NCI-H510A (cell line): Measurements from ENCODE around the gene KIF5C.

Source experiments
- DNase-seq: peaks from one replicate; lab custom pipeline; 2025; lab: John Stamatoyannopoulos, UW

Gene KIF5C

GRCh38 chr2:149018981-149019380 is 144.0 kb downstream of the KIF5C start:
- no peak for DNase-seq

- peak; percentile 29 for DNase-seq
These were observed 144.7 kb downstream of the KIF5C start for GRCh38 chr2:149019768-149020167.

DNA sequence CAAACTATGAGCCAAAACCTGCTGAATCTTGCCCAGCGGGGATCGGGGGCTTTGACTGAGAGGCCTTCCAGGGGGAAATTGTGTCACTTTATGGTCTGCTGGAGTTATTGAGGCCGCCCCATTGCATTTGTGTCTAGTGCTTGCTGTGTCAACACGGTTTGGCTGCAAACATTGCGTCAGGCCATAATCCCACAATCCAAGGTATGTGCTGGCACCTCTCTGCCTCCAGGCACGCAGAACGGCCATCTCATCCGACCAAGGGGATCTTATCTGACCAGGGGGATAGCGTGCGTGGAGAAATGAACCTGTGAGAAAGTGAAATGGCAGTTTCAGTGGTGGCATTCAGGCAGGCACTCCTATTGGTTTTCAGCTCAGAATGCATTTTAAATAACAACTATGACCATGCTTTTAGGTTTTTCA is 145.4 kb downstream of the KIF5C start:
- peak; percentile 8 for DNase-seq

DNA sequence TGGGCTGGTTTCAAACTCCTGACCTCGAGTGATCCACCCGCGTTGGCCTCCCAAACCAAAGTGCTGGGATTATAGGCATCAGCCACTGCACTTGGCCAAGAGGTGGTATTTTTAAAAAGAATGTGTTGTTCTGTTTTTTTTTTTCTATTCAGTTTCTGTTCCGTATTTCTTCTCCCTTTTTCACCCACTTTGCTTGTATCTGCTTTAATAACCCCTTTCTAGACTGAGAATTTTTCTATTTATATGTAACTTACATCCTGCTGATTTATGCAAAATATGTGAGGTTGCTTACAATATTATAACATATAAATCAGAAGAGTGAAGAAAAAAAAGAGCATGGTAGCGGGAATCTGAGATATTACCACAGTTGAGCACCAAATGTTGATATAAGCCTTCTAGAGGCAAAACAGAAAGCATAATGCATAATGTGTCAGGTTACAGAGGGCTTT is 146.3 kb downstream of the KIF5C start:
- DNase-seq = no peak

DNA sequence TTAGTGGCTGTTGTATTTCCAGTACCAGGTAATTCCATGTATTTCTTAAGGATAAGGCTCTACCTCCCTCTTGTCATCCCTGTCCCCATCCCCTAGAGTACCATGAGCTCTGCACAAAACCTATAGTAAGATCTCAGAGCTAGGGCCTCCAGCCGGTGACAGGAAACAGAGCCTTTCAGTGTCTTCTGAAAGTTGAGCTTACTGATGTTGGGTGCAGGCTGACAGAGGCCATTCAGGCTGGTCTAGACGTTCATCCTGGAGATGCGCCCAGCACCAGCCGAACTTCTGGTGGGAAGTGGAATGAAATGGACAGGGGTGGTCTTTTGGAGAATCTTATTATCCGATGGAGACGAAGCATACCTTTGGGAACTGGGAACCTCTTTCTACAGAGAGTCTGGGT is 146.7 kb downstream of the KIF5C start:
- DNase-seq = no peak

- no peak for DNase-seq
These were observed 148.1 kb downstream of the KIF5C start for GRCh38 chr2:149023091-149023490.

- DNase-seq = no peak
These were observed 152.7 kb downstream of the KIF5C start for GRCh38 chr2:149027590-149028250.

DNA sequence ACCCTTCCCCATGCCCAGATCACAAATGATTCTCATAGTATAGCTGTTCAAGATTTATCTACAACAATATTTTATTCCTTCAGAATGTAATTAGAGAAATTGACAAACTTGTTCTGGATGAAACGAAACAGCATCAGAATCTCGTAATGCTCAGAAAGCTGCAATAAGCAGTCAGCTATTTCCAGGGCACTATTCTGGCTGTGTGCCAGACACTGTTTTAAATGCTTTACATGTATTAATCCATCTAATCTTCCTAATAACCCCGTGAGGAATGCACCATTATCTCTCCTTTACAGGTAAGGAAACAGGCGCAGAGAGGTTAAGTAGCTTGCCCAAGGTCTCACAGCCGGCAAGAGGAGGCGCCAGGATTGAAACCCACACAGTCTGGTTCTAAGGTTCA is 153.3 kb downstream of the KIF5C start:
- DNase-seq = no peak

- DNase-seq = no peak
These were observed 153.9 kb downstream of the KIF5C start for GRCh38 chr2:149028891-149029290.

GRCh38 chr2:149029307-149029965 is 154.4 kb downstream of the KIF5C start:
- no peak for DNase-seq

DNA sequence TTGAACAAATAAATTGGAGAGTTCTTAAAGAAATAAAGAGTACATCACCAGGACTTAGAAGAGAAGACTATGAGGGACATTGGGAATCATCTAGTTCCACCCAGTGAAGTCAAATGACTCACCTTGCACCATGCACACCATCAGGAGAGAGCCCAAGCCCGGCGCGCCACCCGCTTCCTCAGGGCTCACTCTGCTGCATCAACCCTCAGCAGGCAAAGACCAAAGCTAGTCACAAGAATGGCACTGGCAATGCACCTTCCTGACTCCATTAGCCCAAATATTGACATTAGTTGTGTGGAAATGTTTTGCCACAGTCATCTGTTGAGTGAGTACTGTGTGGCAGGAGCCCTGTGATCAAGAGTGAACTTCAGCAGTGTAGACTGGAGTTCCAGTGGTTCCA is 156.4 kb downstream of the KIF5C start:
- no peak for DNase-seq

DNA sequence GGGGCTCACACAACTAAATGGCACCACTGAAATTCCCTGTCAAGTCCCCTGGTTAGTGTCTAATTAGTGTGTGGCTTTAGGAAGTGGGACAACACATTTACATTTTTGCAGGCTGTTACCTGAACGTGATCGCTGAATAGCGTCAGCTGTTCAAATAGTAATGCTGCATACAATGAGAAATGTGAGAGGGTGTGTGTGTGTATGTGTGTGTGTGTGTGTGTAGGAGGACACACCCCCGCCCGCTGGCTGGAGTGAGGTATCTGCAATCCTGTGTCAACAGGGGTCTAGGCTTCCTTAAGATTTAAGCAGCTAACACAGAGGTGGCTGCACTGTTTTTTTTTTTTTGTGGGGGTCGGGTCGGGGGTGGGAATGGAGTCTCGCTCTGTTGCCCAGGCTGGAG is 158.7 kb downstream of the KIF5C start:
- DNase-seq = peak; percentile 64

GRCh38 chr2:149034406-149034805 is 159.4 kb downstream of the KIF5C start:
- no peak for DNase-seq

- DNase-seq = no peak
These were observed 161.7 kb downstream of the KIF5C start for GRCh38 chr2:149036507-149037293.

DNA sequence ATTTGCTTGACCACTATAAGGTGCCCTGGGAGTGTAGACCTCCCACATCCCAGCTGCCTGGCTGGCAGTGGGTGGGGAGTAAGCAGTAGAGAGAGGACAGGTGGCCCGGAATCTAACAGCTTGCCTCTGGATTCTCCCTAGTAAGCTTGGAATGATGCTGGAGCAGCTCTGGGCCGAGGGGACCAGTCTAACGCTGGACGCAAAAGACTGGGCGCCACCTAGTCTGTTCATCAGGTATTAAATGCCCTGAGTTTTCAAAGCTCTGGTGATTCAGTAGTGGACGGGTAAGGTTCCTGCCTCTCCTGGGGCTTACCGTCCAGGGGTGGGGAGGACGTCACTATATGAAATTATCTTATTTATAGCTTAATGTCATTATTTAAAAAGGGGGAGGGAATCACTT is 162.8 kb downstream of the KIF5C start:
- DNase-seq = no peak

DNA sequence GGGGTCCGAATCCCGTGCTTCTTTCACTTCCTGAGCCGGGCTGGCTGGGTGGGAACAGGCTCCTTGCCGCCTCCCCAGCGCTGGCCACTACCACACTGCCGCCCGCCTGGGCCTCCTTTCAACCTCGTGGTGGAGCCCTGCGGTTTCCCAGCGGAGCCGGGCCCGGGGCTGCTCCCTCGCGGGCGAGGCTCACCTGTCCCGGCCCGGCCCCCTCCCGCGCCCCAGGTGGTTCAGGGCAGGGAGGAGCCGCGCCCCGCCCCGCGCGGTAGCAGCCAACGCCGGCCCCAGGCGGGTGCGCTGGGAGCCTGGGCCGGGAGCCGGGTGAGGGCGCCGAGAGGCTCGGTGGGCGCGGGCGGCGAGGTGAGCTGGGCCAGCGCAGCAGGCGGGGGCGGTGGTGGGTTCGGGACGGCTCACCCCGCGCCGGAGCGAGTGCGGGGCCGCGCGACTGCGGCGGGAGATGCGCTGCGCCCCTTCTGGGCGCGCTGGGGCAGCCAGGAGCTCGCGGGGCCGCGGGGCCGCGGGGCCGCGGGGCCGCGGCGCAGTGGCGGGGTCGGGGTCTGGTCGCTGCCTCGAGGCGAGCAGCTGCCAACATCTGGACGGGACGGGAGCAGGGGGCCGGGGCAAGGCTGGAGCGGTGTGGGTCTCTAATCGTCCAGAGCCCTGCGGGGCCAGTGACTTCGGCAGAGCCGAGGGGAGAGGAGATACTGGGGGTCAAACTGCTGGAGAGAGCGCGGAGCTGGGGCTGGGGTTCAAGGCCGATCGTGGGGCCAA is 163.6 kb downstream of the KIF5C start, which contains the start of gene LYPD6B:
Gene LYPD6B (plus strand): TSS at position 258 of the 771 bp plus-strand sequence. CDS start 92,250 bp downstream, outside the sequence.
- DNase-seq = peak; percentile 67

GRCh38 chr2:149039213-149039724 is 164.2 kb downstream of the KIF5C start:
- no peak for DNase-seq

DNA sequence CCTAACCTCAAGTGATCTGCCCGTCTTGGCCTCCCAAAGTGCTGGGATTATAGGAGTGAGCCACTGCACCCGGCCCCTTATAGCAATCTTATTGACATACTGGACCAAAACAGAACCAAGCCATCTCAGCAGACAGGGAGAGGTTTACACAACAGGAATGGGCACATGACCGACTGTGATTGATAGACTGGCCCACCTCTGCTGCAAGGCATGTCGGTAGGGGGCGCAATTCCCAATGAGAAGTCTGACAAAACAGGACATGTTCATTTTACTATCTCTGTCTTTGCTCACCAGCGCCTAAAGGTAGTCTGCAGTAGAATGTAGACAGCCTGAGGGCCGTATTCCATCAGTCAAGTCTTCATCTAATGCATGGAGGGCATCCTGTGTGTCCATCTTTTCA is 165.4 kb downstream of the KIF5C start:
- DNase-seq = no peak

DNA sequence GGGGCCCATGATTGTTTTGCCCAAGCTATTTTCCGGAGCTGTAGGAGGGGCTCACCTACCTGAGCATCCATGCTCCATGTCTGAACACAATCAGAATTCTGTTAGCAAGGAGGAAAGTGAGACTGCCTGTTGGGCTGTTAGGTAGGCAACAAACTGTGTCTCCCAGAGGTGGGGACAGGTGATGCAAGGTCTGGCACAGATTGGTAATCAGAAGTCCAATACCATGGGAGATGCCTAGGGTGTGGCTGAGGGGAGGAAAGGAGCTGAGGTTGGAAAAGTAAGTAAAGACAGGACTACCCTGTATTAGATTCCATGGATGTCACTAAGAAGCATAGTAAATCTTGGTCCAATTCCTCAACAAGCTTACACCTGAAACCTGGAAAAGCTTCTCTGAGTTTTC is 166.5 kb downstream of the KIF5C start:
- no peak for DNase-seq

DNA sequence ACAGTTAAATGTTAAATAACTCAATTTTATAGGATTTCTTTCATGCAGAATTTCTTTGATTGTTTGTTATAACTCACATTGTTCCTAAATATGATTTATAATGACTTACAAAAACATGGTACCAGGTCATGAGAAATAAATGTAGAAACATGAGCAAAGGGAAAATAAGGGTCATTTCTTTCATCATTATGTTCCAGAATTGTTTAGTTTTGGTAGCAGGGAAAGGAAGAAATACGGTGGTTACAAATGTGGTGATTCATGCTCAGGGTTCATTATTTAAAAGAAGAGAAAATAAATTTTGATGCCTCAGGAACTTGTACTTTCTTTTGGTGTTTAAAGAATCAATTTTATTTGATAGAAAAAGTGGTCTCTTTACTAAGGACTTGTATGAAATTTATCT is 167.9 kb downstream of the KIF5C start:
- no peak for DNase-seq

DNA sequence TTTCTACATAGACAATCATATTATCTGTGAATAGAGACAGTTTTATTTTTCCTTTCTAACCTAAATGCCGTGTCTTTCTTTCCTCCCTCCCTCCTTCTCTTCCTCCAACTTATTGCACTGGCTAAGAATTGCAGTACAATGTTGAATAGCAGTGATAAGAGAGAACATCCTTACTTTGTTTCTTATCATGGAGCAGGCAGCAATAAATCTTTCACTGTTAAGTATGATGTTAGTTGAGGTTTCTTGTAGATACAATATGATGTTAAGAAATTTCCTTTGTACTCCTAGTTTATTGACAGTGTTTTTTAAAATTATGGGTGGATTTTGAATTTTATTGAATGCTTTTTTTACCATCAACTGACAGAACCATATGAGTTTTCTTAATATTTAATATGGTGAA is 169.5 kb downstream of the KIF5C start:
- no peak for DNase-seq

GRCh38 chr2:149047118-149047517 is 172.1 kb downstream of the KIF5C start:
- no peak for DNase-seq
